H1 (cell line): ENCODE data around the gene COLEC12. TPM values are rescaled to one million over a fixed set of nuclear protein-coding genes. Genes with fewer than 3 reads are reported as not detected.

Experiments
- RXRA ChIP-seq: IDR thresholded peaks from 2 replicates; pipeline ENCODE4 v1.6.1; 2011; ENCODE audit warnings: low read depth, mild to moderate bottlenecking, low read length, moderate library complexity; ENCODE audit not compliant: insufficient read depth
- polyA plus RNA-seq, 7 experiments: library from polyadenylated mRNA; depleted of rRNA in 3 of 7; stranded (reverse) in 5 of 7; unstranded in 2 of 7; fragments of >200 nt in 5 of 7; fragments of 200-250 nt in 2 of 7; gene quantifications; 1 replicate in 5 of 7; 2 replicates in 1 of 7; 4 replicates in 1 of 7; pipeline versions ENCODE4 v1.2.1 to v1.2.3, GENCODE V29; 2011 to 2013; ENCODE audit warnings: missing spikeins in 2 of 7, mixed read lengths in 2 of 7
- total RNA-seq: library from RNA; stranded (reverse); fragmentation: NEBNext Ultra II Directional; extraction: Animal tissue kit (Norgen Biotek cat#: 25700); gene quantifications from 2 replicates; pipeline ENCODE4 v1.2.1, GENCODE V29; 2021
- TF ChIP-seq, protein P1 (sequence below): fragments of 300-600 bp; sonication (generic); IDR thresholded peaks from 2 replicates; pipeline ENCODE4 v1.7.1; 2012; ENCODE audit warnings: low read length, moderate library complexity, mild to moderate bottlenecking, inconsistent platforms; ENCODE audit not compliant: insufficient replicate concordance

The COLEC12 gene
- total and polyA plus RNA-seq, 2 of the 8 experiments (the other 6 are each of a cell fraction or from before 2014, with no cell fraction given): 0.44 to 2.3 TPM

DNA sequence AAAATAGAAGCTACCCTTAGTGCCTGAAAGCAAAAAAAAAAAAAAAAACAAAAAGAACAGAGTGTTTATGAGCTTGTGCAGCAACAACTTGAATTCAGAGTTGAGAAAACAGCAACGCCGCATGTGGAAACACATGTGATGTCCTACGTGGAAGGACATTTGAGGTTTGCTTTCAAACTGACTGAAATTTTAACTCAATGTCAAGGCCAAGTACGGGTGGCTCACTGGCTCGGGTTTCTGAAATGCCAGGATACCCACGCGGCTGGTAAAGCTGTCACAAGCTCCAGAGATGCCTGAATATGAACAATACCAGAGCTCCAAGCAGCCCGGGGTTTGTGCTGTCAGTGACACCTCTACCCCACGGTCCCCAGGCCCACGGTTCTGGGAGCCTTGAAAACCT lies 160.5 kb downstream of the COLEC12 start (continued):
- TF ChIP-seq, protein P1, sequence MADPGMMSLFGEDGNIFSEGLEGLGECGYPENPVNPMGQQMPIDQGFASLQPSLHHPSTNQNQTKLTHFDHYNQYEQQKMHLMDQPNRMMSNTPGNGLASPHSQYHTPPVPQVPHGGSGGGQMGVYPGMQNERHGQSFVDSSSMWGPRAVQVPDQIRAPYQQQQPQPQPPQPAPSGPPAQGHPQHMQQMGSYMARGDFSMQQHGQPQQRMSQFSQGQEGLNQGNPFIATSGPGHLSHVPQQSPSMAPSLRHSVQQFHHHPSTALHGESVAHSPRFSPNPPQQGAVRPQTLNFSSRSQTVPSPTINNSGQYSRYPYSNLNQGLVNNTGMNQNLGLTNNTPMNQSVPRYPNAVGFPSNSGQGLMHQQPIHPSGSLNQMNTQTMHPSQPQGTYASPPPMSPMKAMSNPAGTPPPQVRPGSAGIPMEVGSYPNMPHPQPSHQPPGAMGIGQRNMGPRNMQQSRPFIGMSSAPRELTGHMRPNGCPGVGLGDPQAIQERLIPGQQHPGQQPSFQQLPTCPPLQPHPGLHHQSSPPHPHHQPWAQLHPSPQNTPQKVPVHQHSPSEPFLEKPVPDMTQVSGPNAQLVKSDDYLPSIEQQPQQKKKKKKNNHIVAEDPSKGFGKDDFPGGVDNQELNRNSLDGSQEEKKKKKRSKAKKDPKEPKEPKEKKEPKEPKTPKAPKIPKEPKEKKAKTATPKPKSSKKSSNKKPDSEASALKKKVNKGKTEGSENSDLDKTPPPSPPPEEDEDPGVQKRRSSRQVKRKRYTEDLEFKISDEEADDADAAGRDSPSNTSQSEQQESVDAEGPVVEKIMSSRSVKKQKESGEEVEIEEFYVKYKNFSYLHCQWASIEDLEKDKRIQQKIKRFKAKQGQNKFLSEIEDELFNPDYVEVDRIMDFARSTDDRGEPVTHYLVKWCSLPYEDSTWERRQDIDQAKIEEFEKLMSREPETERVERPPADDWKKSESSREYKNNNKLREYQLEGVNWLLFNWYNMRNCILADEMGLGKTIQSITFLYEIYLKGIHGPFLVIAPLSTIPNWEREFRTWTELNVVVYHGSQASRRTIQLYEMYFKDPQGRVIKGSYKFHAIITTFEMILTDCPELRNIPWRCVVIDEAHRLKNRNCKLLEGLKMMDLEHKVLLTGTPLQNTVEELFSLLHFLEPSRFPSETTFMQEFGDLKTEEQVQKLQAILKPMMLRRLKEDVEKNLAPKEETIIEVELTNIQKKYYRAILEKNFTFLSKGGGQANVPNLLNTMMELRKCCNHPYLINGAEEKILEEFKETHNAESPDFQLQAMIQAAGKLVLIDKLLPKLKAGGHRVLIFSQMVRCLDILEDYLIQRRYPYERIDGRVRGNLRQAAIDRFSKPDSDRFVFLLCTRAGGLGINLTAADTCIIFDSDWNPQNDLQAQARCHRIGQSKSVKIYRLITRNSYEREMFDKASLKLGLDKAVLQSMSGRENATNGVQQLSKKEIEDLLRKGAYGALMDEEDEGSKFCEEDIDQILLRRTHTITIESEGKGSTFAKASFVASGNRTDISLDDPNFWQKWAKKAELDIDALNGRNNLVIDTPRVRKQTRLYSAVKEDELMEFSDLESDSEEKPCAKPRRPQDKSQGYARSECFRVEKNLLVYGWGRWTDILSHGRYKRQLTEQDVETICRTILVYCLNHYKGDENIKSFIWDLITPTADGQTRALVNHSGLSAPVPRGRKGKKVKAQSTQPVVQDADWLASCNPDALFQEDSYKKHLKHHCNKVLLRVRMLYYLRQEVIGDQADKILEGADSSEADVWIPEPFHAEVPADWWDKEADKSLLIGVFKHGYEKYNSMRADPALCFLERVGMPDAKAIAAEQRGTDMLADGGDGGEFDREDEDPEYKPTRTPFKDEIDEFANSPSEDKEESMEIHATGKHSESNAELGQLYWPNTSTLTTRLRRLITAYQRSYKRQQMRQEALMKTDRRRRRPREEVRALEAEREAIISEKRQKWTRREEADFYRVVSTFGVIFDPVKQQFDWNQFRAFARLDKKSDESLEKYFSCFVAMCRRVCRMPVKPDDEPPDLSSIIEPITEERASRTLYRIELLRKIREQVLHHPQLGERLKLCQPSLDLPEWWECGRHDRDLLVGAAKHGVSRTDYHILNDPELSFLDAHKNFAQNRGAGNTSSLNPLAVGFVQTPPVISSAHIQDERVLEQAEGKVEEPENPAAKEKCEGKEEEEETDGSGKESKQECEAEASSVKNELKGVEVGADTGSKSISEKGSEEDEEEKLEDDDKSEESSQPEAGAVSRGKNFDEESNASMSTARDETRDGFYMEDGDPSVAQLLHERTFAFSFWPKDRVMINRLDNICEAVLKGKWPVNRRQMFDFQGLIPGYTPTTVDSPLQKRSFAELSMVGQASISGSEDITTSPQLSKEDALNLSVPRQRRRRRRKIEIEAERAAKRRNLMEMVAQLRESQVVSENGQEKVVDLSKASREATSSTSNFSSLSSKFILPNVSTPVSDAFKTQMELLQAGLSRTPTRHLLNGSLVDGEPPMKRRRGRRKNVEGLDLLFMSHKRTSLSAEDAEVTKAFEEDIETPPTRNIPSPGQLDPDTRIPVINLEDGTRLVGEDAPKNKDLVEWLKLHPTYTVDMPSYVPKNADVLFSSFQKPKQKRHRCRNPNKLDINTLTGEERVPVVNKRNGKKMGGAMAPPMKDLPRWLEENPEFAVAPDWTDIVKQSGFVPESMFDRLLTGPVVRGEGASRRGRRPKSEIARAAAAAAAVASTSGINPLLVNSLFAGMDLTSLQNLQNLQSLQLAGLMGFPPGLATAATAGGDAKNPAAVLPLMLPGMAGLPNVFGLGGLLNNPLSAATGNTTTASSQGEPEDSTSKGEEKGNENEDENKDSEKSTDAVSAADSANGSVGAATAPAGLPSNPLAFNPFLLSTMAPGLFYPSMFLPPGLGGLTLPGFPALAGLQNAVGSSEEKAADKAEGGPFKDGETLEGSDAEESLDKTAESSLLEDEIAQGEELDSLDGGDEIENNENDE: no peak
- no peak for TF ChIP-seq RXRA
